Panc1 (cell line): Measurements from ENCODE around the gene LARGE2.

Source experiments
- POLR2AphosphoS5 ChIP-seq: IDR thresholded peaks from 2 replicates; pipeline ENCODE4 v1.6.1; 2012; ENCODE audit warnings: mild to moderate bottlenecking, low read depth, low read length, moderate library complexity
- SIN3A ChIP-seq: IDR thresholded peaks from 2 replicates; pipeline ENCODE4 v1.6.1; 2012; ENCODE audit warnings: low read depth, mild to moderate bottlenecking, low read length, moderate library complexity, borderline replicate concordance; ENCODE audit not compliant: insufficient read depth
- TF ChIP-seq, protein P1 (sequence below): fragments of 450-650 bp; IDR thresholded peaks from 2 replicates; pipeline ENCODE4 v1.5.1; 2017; ENCODE audit warnings: mild to moderate bottlenecking
- TF ChIP-seq, protein P2 (sequence below), 2 experiments: IDR thresholded peaks; 2 replicates each; pipeline ENCODE4 v1.6.1; 2011 to 2012; ENCODE audit warnings: low read depth in 2 of 2, control low read depth in 1 of 2, low read length in 1 of 2, mild to moderate bottlenecking in 1 of 2, moderate library complexity in 1 of 2; ENCODE audit not compliant: insufficient read depth in 1 of 2

DNA sequence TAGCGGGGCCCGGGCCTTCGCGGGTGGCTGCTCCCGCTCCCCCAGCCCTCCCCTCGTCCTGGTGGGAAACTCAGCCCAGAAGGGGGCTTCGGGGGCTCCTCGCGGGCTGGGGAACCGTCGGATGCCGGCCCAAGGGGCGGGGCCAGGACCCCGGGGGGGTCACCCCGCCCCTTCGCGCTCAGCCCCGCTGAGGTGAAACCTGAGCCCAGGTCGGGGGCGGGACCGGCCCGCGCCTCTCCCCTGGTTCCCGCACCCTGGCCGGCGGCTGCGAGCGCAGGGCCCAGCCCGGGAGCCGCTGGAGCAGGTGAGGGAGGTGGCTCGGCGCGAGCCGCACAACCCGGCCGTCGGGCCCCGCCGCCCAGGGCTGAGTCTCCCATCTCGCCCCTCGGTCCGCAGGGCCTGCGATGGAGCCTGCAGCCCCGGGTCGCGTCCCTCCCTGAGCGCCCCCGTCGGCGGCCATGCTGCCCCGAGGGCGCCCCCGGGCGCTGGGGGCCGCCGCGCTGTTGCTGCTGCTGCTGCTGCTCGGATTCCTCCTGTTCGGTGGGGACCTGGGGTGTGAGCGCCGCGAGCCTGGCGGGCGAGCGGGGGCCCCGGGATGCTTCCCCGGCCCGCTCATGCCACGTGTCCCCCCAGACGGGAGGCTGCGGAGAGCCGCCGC lies at the start of gene LARGE2:
- TF ChIP-seq, protein P1, sequence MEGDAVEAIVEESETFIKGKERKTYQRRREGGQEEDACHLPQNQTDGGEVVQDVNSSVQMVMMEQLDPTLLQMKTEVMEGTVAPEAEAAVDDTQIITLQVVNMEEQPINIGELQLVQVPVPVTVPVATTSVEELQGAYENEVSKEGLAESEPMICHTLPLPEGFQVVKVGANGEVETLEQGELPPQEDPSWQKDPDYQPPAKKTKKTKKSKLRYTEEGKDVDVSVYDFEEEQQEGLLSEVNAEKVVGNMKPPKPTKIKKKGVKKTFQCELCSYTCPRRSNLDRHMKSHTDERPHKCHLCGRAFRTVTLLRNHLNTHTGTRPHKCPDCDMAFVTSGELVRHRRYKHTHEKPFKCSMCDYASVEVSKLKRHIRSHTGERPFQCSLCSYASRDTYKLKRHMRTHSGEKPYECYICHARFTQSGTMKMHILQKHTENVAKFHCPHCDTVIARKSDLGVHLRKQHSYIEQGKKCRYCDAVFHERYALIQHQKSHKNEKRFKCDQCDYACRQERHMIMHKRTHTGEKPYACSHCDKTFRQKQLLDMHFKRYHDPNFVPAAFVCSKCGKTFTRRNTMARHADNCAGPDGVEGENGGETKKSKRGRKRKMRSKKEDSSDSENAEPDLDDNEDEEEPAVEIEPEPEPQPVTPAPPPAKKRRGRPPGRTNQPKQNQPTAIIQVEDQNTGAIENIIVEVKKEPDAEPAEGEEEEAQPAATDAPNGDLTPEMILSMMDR = no peak
- TF ChIP-seq, protein P2, sequence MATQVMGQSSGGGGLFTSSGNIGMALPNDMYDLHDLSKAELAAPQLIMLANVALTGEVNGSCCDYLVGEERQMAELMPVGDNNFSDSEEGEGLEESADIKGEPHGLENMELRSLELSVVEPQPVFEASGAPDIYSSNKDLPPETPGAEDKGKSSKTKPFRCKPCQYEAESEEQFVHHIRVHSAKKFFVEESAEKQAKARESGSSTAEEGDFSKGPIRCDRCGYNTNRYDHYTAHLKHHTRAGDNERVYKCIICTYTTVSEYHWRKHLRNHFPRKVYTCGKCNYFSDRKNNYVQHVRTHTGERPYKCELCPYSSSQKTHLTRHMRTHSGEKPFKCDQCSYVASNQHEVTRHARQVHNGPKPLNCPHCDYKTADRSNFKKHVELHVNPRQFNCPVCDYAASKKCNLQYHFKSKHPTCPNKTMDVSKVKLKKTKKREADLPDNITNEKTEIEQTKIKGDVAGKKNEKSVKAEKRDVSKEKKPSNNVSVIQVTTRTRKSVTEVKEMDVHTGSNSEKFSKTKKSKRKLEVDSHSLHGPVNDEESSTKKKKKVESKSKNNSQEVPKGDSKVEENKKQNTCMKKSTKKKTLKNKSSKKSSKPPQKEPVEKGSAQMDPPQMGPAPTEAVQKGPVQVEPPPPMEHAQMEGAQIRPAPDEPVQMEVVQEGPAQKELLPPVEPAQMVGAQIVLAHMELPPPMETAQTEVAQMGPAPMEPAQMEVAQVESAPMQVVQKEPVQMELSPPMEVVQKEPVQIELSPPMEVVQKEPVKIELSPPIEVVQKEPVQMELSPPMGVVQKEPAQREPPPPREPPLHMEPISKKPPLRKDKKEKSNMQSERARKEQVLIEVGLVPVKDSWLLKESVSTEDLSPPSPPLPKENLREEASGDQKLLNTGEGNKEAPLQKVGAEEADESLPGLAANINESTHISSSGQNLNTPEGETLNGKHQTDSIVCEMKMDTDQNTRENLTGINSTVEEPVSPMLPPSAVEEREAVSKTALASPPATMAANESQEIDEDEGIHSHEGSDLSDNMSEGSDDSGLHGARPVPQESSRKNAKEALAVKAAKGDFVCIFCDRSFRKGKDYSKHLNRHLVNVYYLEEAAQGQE (IDR thresholded peaks at IDR 0.05; ENCODE audit: insufficient read depth in 1 of 2, low read depth in 2 of 2, low read length in 1 of 2) = no peak
- TF ChIP-seq POLR2AphosphoS5 (no peak), SIN3A (no peak)
